NCI-H774 (cell line): ENCODE results near the gene PCIF1.
"Not testable (repeated sequence)": the region's sequence is repeated elsewhere in the genome, so short reads cannot be mapped to it uniquely, and the experiment has no call there.

ENCODE experiments used
- DNase-seq: peaks from one replicate; lab custom pipeline; 2025; lab: John Stamatoyannopoulos, UW

Gene PCIF1

DNA sequence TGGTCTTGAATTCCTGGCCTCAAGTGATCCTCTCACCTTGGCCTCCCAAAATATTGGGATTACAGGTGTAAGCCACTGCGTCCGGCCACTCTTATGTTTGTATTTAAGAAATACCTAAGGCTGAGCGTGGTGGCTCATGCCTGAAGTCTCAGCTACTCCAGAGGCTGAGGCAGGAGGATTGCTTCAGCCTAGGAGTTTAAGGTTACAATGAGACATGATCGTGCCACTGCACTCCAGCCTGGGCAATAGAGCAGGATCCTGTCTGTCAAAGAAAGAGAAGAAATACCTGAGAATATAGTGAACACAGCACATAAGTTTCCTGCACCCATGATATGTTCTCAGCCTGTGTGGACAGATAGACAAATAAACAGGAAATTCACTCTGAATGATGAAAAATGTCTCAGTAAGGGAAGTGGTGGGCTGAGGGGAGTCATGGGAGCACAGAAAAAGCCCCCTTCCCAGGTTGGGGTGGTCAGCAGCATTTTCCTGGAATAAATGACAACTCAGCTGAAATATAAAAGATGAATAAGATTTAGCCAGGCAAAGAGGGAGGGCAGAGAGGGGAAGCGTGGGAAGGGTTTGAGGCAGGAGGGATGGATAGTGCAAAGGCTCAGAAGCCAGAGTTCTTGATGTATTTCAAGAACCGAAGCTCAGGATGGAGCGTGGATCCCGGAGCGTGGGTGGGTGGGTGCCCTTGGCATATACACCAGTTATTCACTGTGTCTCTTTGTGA, 60.4 kb downstream of the PCIF1 start:
- DNase-seq, result no peak

DNA sequence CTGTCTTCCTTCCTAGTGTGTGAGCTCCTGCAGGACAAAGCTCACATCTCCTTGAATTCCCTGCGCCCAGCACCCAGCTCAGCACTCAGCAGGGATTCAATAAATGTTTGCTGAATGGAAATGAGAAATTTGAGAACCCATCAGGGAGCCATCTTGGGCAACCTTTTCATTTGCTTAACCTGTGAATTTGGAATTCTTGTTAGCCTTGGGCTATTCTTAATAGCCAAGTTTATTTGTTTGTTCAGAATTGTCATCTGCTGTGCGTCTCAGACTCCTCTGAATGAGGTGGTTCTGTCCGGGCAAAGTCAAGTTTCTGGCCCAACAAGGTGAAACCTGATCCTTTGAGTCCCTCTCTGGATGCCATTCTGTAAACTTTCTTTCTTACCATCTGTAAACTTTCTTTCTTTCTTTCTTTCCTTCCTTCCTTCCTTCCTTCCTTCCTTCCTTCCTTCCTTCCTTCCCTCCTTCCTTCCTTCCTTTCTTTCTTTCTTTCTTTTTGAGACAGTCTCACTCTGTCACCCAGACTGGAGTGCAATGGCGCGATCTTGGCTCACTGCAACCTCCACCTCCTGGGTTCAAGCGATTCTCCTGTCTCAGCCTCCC, 61.1 kb downstream of the PCIF1 start:
- not testable (repeated sequence) for DNase-seq

DNA sequence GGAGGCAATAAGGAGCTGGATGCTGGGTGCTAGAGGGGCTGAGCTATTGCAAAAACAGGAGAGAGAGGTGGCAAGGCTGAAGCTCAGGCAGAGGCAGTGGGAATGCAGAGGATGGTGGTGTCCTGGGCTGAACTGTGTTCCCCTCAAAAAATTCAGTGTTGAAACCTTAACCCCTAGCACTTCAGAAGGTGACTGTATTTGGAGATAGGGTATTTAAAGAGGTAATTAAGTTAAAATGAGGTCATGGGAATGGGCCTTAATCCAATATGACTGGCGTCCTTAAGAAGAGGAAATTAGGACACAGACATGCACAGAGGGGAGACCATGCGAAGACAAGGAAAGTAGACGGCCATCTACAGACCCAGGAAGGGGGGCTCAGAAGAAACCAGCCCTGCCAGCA, 62.7 kb downstream of the PCIF1 start:
- DNase-seq, result no peak
